NK-92 (cell line): Measurements from ENCODE around the gene CELF2.

Experiments
- DNase-seq: peaks from one replicate; lab custom pipeline; 2025; ENCODE audit not compliant: unreplicated experiment; lab: John Stamatoyannopoulos, UW

CELF2 gene

DNA sequence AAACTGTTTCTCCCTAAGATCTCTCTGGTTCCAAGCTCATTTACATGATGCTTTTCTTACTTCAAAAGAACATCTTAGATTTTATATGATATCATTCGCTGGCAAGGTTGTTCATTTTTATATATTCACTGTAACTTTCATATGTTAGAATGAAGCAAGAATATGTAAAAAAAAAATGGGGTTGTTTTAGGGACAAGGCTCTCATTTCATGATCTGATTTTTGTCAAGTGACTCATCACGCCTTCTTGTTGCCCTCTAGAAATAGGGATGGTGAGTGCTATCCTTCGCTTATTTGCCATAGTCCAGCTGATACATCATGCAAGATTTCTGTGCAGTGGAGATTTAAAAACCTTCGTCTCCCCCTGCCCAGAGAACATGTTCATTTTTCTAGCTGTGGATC lies 14.0 kb upstream of the CELF2 start:
- DNase-seq = no peak

DNA sequence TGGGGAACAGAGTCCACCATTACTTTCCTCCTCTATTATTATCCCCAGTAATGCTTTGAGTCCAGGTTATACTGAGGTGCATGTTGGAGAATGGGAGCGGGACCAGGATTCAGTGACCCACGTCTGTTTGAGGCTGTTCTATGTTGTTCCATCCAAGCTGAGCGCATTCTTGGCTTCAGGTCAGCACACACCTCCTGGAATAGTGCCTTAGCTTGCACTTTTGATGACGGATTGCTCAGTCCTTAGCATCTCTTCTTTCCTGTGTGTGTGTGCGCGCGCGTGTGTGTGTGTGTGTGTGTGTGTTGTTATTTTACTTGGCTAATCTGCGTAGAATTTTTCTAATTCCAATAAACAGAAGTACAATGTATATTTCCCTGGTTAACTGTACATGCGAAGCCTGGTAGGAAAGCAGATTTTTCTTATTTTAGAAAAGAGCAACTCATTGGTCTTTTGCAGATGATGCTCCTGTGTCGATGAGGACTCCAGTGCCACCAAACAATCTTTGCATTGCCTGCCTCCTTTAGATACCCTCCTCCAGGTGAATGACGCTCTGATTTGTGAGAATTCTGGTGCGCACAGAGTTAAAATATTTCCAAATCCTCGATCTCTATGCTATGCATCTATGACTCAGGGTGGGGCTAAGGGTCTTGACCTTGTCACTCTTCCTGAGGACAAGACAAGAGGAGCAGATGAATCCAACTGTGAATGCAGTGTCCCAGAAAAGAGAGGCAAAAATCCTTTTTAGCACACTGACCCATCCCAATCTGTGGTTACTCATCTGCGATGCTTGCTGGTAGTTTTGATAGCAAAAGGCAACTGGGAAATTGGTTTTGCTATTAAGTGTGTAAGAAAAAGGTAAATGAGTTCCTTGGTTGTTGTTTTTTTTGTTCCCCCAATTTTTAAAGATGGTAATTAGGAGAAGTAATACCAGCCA lies 13.3 kb upstream of the CELF2 start:
- no peak for DNase-seq

DNA sequence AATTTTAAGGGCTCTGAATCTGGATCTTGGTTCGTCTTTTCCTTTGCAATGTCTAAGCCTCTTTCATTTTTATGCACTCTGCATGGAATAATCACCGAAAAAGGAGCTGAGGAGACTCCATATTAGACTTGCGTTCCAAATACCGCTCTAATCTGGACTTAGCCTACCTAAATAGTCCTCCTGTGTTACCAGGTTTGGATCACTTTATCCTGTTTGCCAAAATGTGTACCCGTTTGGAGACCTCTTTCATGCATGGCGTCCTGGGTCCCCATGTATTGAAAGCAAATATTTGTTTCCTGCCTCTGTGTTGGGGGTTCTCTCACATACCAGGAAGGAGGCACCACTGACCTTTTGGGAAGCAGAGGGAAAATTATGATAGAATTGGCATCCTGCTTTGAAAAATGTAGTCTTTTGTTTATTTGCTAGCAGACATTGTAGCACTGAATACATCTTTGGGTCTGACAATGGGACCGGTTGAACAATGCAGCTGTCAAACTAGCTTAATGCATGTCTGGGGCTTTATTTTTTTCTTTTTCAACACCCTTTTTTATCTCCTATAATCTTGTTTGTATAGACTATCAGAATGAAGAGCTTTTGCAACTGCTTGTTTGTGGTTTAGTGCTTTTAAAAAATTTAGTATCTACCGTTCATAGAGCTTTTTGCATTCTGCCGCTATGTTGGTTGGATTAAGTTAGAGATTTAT lies 11.8 kb upstream of the CELF2 start:
- no peak for DNase-seq

DNA sequence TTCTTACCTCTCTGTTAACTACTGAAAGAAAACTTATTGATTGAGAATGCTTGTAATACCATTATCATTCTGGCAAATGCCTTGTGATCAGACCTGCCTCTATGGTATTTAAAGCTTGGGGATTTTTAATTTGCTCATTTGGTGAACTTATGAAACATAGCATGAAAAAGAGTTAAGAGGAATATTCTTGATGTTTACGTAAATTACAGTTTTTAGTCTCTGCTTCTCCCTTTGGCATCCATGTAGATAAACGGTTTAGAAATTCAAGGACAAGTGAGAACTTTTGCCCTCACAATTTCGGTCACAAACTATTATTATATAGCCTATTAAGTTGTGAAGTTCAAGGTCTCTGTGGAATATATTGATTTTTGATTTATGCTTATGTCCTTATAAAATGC lies 11.2 kb upstream of the CELF2 start:
- DNase-seq = no peak

DNA sequence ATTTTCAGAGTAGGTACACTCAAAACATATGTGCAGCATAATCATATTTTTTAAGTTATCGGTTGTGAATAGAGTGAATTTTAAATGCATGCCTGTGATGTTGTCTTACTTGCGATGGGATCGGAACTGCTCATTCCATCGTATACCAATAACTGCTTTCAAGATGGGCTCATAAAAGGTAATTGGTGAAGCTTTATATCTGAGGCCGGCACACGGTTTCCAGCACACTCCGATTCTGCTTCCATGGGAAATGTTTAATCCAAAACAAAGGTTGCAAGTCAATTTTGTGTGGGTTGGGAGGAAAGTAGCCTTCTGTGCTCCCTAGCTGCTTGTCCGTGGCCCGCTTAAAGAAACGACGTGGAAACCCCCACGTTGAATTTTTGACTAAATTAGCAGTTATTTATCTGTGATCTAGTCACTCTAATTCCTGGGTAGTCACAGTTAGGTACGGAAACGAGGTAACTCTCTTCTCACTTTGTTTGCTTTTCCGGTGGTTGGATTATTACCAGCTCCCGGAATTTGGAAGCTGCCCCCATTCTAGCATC lies 10.1 kb upstream of the CELF2 start:
- no peak for DNase-seq

DNA sequence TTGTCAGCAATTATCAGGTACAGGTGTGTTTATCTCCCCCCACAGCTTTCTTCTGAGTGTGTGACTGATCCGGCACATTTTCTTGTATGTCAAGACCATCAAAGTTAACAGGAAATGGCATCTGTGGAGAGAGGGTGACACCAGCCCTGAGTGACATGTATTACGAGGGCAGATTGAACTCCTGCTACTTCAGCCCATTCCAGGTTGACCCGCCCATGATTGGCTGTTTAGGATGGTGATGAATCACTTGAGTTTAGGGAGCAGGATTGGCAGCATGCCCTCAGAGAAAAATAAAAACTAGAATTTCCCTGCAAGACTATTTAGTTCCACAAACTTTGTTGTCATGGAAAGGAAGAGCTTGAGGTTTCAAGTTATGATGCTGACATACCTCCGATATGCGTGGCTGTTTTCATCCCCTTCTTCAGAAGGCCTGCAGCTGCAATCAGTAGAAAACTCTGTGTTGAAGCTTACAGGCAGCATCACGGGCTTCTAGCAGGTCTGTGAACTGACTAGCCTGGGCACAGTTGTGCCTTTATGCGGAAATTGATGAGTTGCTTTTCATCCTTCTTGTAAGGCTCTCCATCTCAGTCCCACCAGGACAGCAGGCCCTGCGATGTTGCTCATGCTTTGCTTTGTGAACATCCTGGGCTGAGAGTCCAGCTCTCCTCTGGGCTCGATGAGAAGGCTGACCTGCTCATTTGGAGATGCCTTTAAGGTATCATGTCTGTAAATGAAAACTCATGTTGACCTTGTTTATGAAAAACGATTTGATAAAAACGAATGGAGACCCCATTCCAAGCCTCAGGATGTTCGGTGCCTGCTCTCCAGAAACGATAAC lies 8.0 kb upstream of the CELF2 start:
- DNase-seq = no peak

DNA sequence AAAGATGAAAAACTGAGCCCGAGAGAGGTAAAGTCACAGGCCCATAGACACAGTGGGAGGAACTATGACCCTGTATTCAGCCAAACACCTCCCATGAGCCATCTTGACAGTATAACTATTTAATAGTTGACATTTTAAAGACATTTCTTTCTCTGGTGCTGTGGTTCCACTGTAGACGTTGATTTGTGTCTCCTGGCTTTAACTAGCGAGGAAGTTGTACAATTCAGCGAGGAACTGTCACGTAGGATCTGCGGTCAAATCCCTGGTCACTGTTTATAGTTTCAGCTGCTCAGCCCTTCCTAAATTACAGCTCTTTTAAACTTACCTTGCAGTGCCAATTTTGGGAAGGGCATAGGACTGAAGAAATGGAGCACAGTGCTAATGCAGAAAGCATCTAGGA lies 7.1 kb upstream of the CELF2 start:
- no peak for DNase-seq

DNA sequence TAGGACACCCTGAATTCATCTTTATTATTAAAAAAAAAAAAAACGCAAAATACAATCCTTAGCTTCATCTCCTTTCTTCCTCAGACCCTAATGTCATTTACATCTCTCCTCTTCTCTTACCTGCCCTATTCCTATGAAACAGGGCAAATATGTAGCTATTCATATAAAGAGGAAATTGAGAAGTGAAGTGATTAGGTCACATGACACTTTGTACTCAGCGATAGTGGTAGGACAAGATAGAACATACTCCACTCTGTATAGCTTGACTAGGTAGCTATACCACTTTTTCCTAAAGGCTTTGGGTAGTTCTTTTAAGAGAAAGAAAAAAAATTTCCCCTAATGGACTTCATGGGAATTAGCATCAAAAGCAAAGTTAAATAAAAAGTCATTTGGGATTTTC lies 6.2 kb upstream of the CELF2 start:
- no peak for DNase-seq

DNA sequence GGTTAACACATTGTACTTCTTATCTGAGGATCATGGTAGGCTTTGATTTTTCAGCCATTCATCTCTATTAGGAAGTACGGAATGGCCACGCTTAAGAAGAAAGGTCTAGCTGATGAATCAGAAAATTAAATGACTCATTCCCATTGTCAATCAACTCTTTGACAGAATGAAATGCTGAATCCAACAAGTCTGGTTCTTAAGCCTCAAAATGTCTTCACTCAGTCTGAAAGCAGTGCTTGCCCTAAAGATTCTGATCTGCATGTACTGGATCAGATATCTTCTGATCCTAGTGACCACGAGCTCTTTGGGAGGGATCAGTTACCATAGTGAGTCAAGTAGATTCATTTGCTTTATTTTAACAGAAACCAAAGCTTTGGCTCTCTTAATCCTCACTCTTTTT lies 5.7 kb upstream of the CELF2 start:
- no peak for DNase-seq

DNA sequence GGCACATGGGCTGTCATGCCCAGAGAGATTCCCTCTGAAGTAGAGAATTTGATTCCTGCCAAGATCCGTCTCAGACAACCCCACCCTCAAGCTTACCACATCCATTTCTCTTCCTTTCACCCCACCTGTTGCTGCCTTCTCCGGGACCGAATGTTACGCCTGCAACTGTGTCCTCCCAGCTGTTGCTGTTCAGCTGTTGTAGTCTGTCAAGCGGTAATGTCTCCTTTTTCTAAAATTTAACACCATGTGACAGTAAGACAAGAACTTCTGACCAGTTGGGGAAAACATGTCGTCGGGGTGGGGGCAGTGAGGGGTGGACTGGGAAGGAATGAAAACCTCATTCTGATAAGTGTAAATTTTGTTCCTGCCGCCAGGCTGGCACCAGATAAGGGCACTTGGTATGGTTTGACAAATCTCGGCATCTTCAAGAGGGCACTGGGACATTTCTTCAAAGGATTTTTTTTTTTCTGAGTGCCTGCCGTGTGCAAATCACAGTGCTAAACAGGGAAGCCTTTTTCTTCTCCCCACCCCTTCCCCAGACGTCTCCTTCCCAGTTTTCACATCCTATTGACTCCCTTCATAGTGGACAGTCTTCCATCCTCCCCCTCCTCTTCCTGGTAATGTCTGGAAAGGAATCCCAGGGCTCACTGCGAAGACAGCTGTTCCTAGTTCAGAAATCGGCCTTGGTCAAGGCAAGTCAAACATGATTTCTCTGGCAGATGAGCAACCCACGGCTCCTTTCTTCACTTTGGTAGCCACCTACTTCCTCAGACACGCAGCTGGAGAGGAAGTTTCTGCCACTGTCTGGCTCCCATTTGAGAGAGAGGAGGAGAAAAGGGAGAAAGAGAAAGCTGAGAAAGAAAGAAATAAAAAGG lies 5.0 kb upstream of the CELF2 start:
- DNase-seq = no peak

DNA sequence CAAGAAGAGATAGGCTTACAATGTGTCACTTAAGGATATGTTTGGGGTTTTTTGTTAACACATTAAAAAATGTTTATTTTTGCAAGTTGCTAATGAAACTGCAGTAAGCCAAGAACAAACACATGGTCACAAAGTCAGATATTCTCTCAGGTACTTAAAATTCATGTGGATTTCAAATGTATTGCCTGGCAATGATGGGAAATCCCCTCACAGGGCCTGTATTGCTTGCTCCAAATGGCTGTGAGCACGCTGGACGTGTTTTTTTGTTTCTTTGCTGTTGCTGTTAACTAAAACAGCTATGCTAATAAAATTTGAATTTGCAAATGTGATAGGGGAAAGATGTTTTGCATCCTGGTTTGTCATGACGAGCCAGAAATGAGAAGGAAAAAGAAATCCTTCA lies 3.8 kb upstream of the CELF2 start:
- no peak for DNase-seq

DNA sequence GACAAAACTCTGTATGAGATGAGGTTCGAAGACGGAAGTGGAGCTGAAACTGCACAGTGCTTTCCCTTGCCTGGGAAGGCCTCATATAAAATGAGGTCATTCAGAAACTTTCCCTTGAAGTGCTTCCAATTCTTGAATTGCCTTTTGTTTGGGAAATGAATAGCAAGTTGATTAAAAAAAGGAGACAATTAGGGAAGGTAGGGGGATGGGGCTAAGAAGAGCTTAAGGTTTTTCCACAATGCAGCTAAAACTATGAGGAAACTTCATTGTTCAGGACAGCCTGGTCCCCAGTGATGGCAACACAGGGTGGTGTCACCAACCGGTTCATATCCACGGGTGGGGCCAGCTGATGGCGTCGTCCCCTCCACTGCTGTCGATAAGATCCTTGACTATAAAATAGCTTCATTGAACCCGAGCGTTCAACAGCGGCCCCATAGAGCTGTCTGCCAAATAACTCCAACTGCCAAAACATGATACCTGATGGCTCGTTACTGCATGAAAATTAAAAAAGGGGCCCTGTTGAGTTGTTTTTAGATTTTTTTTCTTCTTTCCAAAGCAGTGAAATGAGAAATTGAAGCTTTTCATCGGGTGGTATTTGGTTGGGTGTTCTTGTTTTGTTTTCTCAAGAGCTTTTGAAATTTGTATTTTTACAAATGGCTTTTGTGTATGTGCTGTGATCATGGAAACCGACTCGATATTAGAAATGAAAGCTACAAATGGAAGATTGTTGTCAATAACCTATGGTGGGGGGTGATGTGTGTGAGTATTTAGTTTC lies 2.8 kb upstream of the CELF2 start:
- no peak for DNase-seq

DNA sequence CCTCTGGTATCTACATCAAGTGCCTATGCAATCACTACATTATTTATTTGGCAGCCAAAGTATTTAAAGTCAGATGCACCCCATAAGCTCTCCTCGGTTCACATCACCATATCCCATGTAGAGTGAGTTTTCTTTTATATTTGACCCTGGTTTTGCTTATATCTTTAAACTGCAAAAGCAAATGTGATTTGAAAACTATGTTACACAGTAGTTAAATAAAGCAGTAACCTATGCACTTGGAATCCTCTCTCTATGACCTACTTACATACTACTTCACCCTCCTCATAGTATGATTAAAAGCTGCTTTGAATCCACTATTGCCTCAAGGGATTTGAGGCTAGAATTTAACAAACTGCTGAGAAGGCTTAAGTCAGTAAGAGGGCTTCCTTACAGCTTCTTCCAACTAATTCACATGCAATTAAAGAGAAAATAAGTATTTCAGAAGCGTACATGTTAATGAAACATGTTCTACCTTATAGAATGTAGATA lies 2.2 kb upstream of the CELF2 start:
- DNase-seq = no peak

DNA sequence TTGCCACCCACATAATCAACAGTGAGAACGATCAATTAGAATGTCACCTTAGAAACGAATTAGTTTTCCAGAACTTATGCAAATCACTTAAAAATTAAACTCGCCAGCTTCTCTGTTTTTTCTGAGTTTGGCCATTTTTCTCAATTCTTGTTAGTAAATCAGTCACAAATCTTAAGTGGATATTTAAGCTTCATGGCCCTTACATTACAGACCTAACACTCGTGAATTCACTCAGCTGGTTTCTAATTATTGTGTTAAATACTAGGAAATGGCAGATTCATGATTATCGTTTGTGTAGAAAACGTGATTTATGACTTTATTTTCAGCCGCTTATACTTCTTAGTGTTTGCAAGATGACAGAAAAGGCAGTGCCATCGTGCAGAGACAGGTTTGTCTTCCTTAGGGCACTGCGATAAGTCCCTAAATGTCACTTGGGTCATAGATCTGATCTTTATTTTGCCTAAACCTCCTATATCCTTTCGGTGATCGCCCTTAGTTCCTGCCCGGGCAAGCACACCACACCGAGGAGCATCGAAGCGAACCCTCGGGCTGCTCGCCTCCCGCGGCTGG lies 587 bp upstream of the CELF2 start:
- no peak for DNase-seq

DNA sequence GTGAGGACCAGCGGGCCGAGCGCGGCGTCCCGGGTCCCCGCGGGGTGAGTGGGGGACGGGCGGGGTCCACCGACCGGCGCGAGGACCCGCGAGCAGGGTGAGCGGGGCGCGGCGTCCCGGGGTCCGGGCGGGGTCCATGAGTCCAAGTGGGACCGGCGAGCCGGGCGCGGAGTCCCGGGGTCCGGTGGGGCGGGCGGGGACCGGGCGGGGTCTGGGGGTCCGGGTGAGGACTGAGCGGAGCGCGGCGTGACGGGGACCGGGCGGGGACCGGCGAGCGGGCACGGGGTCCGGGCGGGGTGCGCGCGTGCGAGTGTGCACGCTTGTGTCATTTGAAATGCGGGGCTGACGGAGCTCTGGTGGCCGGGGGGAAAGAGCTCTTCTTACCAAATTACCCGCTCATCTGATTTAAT lies 765 bp downstream of the CELF2 start:
- no peak for DNase-seq

DNA sequence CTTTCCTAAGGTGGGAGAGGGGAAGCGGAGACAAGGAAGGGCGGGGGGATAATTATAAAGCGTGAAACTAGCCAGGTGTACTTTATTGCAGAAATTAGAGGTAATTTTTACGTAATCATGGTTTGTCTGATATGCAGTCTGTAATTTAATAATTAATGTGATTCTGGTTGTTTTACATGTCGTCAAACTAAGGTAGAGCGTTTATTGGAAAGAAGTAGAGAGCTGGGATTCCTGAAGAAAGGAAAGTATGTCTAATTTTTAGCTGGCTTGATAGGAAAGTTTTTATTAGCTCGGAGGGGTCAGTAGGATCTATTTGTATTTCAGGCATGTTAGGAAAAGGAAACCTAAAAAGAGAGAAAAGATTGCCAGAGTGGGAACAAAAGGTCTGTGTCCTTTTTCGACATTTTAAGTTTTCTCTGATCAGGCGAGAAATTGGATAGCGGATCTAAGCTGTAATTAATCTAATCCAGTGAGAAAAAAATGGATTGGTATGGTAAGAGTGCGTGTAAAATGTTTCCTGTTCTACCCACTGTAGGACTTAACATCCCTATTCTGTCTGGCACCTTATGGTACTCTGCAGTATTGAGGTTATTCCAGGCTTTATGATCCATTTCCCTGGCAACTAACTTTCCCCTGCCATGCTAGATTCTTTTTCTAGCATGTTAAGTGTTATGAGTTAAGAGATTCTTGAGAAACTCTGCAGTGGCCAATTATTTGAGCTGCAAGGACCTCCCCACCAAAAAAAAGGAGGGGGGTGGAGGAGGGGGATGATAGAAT lies 1.4 kb downstream of the CELF2 start:
- DNase-seq = no peak

DNA sequence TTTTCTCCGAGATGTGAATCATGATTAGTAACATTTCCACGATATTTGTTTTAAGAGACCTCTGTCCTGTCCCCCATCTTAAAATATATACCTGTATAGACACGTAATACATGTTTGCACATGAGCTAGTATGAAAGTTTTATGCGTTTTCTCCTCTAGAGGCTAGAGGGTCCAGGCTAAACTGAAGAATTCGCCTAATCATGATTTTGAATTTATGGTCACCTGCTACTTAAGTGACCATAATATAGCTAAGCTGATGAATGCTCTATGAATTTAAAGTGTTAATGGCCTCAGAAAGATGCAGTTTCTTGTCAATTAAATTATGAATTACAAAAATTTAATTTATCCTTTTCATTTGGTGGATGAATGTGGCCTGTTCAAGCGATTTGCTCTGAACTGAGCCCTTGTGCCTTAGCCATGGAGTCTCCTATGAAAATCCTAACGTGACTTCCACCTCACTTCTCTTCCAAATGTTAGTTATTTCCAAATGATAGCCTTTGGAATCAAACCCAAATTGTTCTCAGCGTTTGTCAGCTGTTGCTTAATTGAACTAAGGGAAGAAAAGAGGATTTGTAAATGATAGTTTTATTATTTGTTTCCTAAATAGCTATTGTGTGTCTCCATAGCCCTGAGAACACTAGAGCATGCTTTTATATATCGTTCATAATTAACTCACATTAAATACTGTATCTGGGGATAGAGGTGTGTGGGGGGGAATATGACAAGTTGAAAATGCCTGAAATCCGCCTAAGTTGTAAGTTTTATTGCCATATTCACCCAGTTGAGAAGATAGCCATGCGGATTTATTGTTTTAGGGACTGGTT lies 2.3 kb downstream of the CELF2 start:
- no peak for DNase-seq
